Hematopoietic multipotent progenitor cell treated with erythropoietin and hydrocortisone succinate and interleukin-3 and kit ligand, for 8 days (in vitro differentiated cells): ENCODE data around the gene PXDN.
"Not testable (repeated sequence)": the region's sequence is repeated elsewhere in the genome, so short reads cannot be mapped to it uniquely, and the experiment has no call there.

ENCODE experiments used
- DNase-seq: peaks from one replicate; pipeline ENCODE4 v3.0.0-alpha.2; 2015

PXDN gene

GRCh38 chr2:1744446-1745170 is at the start of gene PXDN:
PXDN (minus strand) TSS chr2:1744515; CDS start chr2:1744455, 60 bp downstream.
- DNase-seq = no peak

GRCh38 chr2:1793868-1794445 is 49.6 kb upstream of the PXDN start:
- DNase-seq = no peak

- DNase-seq = no peak
Observed at GRCh38 chr2:1793001-1793867, 48.9 kb upstream of the PXDN start.

GRCh38 chr2:1791685-1792435 is 47.5 kb upstream of the PXDN start:
- DNase-seq = no peak

- no peak for DNase-seq
Observed at GRCh38 chr2:1791006-1791605, 46.8 kb upstream of the PXDN start.

GRCh38 chr2:1790473-1790872 is 46.2 kb upstream of the PXDN start:
- DNase-seq = no peak

GRCh38 chr2:1789610-1790009 is 45.3 kb upstream of the PXDN start:
- DNase-seq = no peak

- DNase-seq = no peak
Observed at GRCh38 chr2:1788478-1788959, 44.2 kb upstream of the PXDN start.

GRCh38 chr2:1787755-1788477 is 43.6 kb upstream of the PXDN start:
- no peak for DNase-seq

- no peak for DNase-seq
Observed at GRCh38 chr2:1784986-1785617, 40.8 kb upstream of the PXDN start.

- DNase-seq = no peak
Observed at GRCh38 chr2:1784087-1784486, 39.8 kb upstream of the PXDN start.

GRCh38 chr2:1782514-1782913 is 38.2 kb upstream of the PXDN start:
- no peak for DNase-seq

- no peak for DNase-seq
Observed at GRCh38 chr2:1781291-1782080, 37.2 kb upstream of the PXDN start.

- no peak for DNase-seq
Observed at GRCh38 chr2:1780693-1781092, 36.4 kb upstream of the PXDN start.

GRCh38 chr2:1780054-1780453 is 35.7 kb upstream of the PXDN start:
- DNase-seq = not testable (repeated sequence)

- no peak for DNase-seq
Observed at GRCh38 chr2:1778566-1778965, 34.3 kb upstream of the PXDN start.

GRCh38 chr2:1777781-1778180 is 33.5 kb upstream of the PXDN start:
- DNase-seq = no peak

GRCh38 chr2:1777156-1777555 is 32.8 kb upstream of the PXDN start:
- DNase-seq = no peak

- no peak for DNase-seq
Observed at GRCh38 chr2:1775511-1776035, 31.3 kb upstream of the PXDN start.

- no peak for DNase-seq
Observed at GRCh38 chr2:1774929-1775328, 30.6 kb upstream of the PXDN start.
